Fibroblast of pulmonary artery (primary cell): ENCODE results near the gene TRIM3.
A peak's percentile ranks its signal among the peaks of the same experiment; 100 is the strongest.

Experiments used
- DNase-seq: peaks from one replicate; pipeline ENCODE4 v3.0.0-alpha.2; 2010; ENCODE audit warnings: low read depth
- H3K4me3 ChIP-seq: replicated peaks from 2 replicates; pipeline ENCODE4 v1.5.1; 2011; ENCODE audit warnings: low read depth, mild to moderate bottlenecking, control low read depth, low read length, moderate library complexity
- CTCF ChIP-seq: IDR thresholded peaks from 2 replicates; pipeline ENCODE4 v1.5.1; 2011; ENCODE audit warnings: mild to moderate bottlenecking, control low read depth, low read length, inconsistent platforms; ENCODE audit errors: missing control alignments

TRIM3 gene

GRCh38 chr11:6453152-6453551 is 20.6 kb downstream of the TRIM3 start:
- H3K4me3 ChIP-seq, result no peak overlapping the region
- DNase-seq, result no peak
- TF ChIP-seq CTCF, result no peak

- no peak overlapping the region for H3K4me3 ChIP-seq
- TF ChIP-seq CTCF, result no peak
- DNase-seq, result no peak
These were observed 21.5 kb downstream of the TRIM3 start for GRCh38 chr11:6452219-6452618.

- DNase-seq, result no peak
- no peak for TF ChIP-seq CTCF
- H3K4me3 ChIP-seq, result no peak overlapping the region
These were observed 25.2 kb downstream of the TRIM3 start for GRCh38 chr11:6448574-6448973.

- DNase-seq, result peak; percentile 69
- H3K4me3 ChIP-seq, result no peak overlapping the region
These were observed 30.3 kb downstream of the TRIM3 start for GRCh38 chr11:6443269-6444003.

GRCh38 chr11:6442441-6442840 is 31.3 kb downstream of the TRIM3 start:
- TF ChIP-seq CTCF, result no peak
- no peak for DNase-seq
- no peak overlapping the region for H3K4me3 ChIP-seq

More at GRCh38 chr11:6443269-6444003, 30.3 kb downstream of the TRIM3 start:
- TF ChIP-seq CTCF, result peak; percentile 92

- DNase-seq, result no peak
- TF ChIP-seq CTCF, result no peak
- no peak within 1 kb of the TSS for H3K4me3 ChIP-seq
These were observed 32.8 kb downstream of the TRIM3 start, which contains the start of gene HPX for GRCh38 chr11:6440906-6441358. Gene HPX, minus strand, starts transcription at chr11:6440987. Its CDS starts 24 bp downstream, at chr11:6440963.

- peak; percentile 94 for TF ChIP-seq CTCF
- H3K4me3 ChIP-seq, result no peak overlapping the region
- peak; percentile 70 for DNase-seq
These were observed 34.7 kb downstream of the TRIM3 start for GRCh38 chr11:6438979-6439571.
